Measurements from ENCODE around the gene ITGB4. TPM values are rescaled to one million over a fixed set of nuclear protein-coding genes. Genes with fewer than 3 reads are reported as not detected.

Gene ITGB4
- polyA plus RNA-seq, 1 of the 3 experiments (the other 2 are of a cell fraction), result 7.0 TPM

DNA sequence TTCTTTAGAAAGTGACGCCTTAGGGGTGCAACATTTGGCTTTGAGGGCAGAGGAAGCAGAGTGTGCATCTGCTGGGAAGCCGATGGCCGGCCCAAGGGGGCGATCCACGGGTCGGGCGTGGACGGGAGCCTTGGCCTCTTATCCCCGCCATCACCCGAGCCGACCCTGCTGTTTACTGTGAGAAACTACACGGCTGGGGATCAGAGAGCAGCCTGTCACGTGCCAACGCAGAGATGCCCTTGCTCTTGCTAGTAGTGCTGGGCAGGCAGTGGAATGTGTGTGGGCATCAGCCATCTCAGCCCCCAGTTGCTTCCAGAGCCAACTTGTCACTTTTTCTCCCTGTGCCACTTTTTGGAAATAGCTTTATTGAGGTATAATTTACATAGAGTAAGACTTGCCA lies 26.7 kb upstream of the ITGB4 start:
- 74% methylated on average over 14 of the region's 14 CpGs for WGBS (ENCODE audit: low lambda C conversion rate)
- peak overlapping the region; percentile 73 for H3K4me2 ChIP-seq

DNA sequence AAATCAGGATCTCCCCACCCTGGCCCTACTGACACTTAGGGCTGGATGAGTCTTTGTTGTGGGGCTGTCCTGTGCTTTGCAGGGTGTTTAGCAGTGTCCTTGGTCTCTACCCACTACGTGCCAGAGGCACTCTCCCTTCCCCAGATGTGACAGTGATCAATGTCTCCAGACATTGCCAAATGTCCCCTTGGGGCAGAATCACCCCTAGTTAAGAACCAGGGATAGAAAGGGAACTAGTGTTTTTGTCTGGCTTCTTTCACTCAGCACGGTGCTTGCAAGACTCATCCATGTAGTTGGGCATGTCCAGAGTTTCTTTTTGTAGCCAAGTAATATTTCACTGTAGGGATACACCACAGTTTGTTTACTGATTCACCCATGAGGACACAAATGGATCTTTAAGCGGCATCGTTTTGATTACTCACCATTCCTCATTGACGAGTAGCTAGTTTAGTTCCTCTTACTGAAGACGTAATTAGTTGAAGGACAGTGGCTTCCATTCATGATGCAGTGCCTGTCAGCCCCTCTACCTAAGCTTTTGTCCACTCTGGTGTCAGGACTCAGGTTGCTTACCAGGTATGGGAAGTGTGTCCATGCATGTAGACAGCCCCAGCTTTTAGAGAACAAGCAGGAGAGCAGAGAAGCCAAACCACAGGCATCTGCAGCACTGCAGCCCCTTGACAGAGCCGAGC lies 26.0 kb upstream of the ITGB4 start:
- TF ChIP-seq POLR2AphosphoS5 (IDR thresholded peaks at IDR 0.05; ENCODE audit: low read depth, low read length) (no peak), MEF2A (IDR thresholded peaks at IDR 0.05; ENCODE audit: borderline replicate concordance, low read depth) (no peak), RXRA (IDR thresholded peaks at IDR 0.05; ENCODE audit: borderline replicate concordance, low read depth) (no peak), YY1 (IDR thresholded peaks at IDR 0.05; ENCODE audit: low read depth) (no peak), SIN3A (IDR thresholded peaks at IDR 0.05; ENCODE audit: borderline replicate concordance, low read depth, low read length) (no peak), GATA2 (CRISPR knock-in tag; IDR thresholded peaks at IDR 0.05) (no peak), NFIC (IDR thresholded peaks at IDR 0.05; ENCODE audit: borderline replicate concordance) (no peak), RAD21 (IDR thresholded peaks at IDR 0.05; ENCODE audit: low read length) (no peak), GABPA (IDR thresholded peaks at IDR 0.05; ENCODE audit: low read depth) (no peak), TEAD4 (IDR thresholded peaks at IDR 0.05; ENCODE audit: borderline replicate concordance, insufficient read depth) (no peak), CHD2 (IDR thresholded peaks at IDR 0.05; ENCODE audit: low read length, partially characterized antibody) (no peak), FOSL2 (IDR thresholded peaks at IDR 0.05; ENCODE audit: borderline replicate concordance, low read depth) (no peak; the same call in 1 of the 2 replicates), RCOR1 (IDR thresholded peaks at IDR 0.05; ENCODE audit: low read length) (no peak), EP300 (IDR thresholded peaks at IDR 0.05; ENCODE audit: borderline replicate concordance in 1 of 2, low read depth in 1 of 2, low read length in 1 of 2) (no peak)
- TF ChIP-seq, protein P1, sequence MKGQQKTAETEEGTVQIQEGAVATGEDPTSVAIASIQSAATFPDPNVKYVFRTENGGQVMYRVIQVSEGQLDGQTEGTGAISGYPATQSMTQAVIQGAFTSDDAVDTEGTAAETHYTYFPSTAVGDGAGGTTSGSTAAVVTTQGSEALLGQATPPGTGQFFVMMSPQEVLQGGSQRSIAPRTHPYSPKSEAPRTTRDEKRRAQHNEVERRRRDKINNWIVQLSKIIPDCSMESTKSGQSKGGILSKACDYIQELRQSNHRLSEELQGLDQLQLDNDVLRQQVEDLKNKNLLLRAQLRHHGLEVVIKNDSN (IDR thresholded peaks at IDR 0.05; ENCODE audit: borderline replicate concordance, low read depth), result no peak
- TF ChIP-seq, protein P2, sequence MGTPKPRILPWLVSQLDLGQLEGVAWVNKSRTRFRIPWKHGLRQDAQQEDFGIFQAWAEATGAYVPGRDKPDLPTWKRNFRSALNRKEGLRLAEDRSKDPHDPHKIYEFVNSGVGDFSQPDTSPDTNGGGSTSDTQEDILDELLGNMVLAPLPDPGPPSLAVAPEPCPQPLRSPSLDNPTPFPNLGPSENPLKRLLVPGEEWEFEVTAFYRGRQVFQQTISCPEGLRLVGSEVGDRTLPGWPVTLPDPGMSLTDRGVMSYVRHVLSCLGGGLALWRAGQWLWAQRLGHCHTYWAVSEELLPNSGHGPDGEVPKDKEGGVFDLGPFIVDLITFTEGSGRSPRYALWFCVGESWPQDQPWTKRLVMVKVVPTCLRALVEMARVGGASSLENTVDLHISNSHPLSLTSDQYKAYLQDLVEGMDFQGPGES (IDR thresholded peaks at IDR 0.05; ENCODE audit: low read depth, low read length), result no peak
- TF ChIP-seq, protein P3, sequence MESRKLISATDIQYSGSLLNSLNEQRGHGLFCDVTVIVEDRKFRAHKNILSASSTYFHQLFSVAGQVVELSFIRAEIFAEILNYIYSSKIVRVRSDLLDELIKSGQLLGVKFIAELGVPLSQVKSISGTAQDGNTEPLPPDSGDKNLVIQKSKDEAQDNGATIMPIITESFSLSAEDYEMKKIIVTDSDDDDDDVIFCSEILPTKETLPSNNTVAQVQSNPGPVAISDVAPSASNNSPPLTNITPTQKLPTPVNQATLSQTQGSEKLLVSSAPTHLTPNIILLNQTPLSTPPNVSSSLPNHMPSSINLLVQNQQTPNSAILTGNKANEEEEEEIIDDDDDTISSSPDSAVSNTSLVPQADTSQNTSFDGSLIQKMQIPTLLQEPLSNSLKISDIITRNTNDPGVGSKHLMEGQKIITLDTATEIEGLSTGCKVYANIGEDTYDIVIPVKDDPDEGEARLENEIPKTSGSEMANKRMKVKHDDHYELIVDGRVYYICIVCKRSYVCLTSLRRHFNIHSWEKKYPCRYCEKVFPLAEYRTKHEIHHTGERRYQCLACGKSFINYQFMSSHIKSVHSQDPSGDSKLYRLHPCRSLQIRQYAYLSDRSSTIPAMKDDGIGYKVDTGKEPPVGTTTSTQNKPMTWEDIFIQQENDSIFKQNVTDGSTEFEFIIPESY (IDR thresholded peaks at IDR 0.05; ENCODE audit: borderline replicate concordance, low read depth), result no peak
- TF ChIP-seq, protein P4, sequence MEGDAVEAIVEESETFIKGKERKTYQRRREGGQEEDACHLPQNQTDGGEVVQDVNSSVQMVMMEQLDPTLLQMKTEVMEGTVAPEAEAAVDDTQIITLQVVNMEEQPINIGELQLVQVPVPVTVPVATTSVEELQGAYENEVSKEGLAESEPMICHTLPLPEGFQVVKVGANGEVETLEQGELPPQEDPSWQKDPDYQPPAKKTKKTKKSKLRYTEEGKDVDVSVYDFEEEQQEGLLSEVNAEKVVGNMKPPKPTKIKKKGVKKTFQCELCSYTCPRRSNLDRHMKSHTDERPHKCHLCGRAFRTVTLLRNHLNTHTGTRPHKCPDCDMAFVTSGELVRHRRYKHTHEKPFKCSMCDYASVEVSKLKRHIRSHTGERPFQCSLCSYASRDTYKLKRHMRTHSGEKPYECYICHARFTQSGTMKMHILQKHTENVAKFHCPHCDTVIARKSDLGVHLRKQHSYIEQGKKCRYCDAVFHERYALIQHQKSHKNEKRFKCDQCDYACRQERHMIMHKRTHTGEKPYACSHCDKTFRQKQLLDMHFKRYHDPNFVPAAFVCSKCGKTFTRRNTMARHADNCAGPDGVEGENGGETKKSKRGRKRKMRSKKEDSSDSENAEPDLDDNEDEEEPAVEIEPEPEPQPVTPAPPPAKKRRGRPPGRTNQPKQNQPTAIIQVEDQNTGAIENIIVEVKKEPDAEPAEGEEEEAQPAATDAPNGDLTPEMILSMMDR (IDR thresholded peaks at IDR 0.05), result no peak
- peaks cover 74% of the 10 kb centered on the region for H3K79me2 ChIP-seq (ENCODE audit: insufficient read depth)
- H3K4me3 ChIP-seq (ENCODE audit: low read depth in 2 of 2, low read length in 1 of 2), result no peak overlapping the region
- H3K4me2 ChIP-seq, result peak overlapping the region; percentile 73
- no peak overlapping the region for H2AFZ ChIP-seq (ENCODE audit: low read depth)
- no peaks in the 10 kb centered on the region for H3K9me2 ChIP-seq
- H3F3A ChIP-seq (replicated peaks; ENCODE audit: insufficient read depth), result peaks cover 68% of the 10 kb centered on the region
- H3K4me1 ChIP-seq (ENCODE audit: control insufficient read depth in 1 of 2, insufficient read depth in 2 of 2, low read depth in 1 of 2, low read length in 1 of 2), result peaks cover 52 to 65% of the 10 kb centered on the region in 2 experiments; a peak in 3 of 4 replicates
- ChIA-PET POLR2A (no interaction called here), CTCF (interaction anchor here (1.2 to 6.9 kb wide), 7 partner anchors 22 to 75 kb away, joined by 3 to 69 read pairs (median 11); partner anchors contain the start of gene SMIM5)
- H4K20me1 ChIP-seq (ENCODE audit: insufficient read depth), result no peaks in the 10 kb centered on the region
- H3K9ac ChIP-seq, result peak overlapping the region; percentile 80; the same call in 1 of the 2 replicates
- H3K27me3 ChIP-seq (ENCODE audit: insufficient read depth), result no peaks in the 10 kb centered on the region
- peak overlapping the region; percentile 91 to 99 for H3K27ac ChIP-seq (ENCODE audit: low read depth in 2 of 2, low read length in 1 of 2)
- peaks cover 26 to 43% of the 10 kb centered on the region in 2 experiments for H3K36me3 ChIP-seq (replicated peaks in 1 of 2; ENCODE audit: control insufficient read depth in 1 of 2, insufficient read depth in 2 of 2, low read length in 1 of 2)
- no peak for DNase-seq
- 75% methylated on average over 6 of the region's 7 CpGs for WGBS (ENCODE audit: low lambda C conversion rate)
- no peaks in the 10 kb centered on the region for H3K9me3 ChIP-seq

More for the DNA sequence above, 26.7 kb upstream of the ITGB4 start:
- ChIA-PET CTCF (interaction anchor here (0.6 to 6.9 kb wide), 16 partner anchors 9 to 178 kb away, joined by 3 to 69 read pairs (median 4); partner anchors contain the start of genes RECQL5, SMIM5 and TSEN54), POLR2A (interaction anchor here (0.6 to 1.4 kb wide), 4 partner anchors 8 to 459 kb away, joined by 3 to 5 read pairs (median 4); partner anchors contain the start of genes RECQL5 and SAP30BP)
- H2AFZ ChIP-seq (ENCODE audit: low read depth), result no peak overlapping the region
- H3K4me3 ChIP-seq (ENCODE audit: low read depth in 2 of 2, low read length in 1 of 2), result no peak overlapping the region
- H3K4me1 ChIP-seq (ENCODE audit: control insufficient read depth in 1 of 2, insufficient read depth in 2 of 2, low read depth in 1 of 2, low read length in 1 of 2), result peaks cover 46 to 60% of the 10 kb centered on the region in 2 experiments; a peak in 3 of 4 replicates
- H3K36me3 ChIP-seq (replicated peaks in 1 of 2; ENCODE audit: control insufficient read depth in 1 of 2, insufficient read depth in 2 of 2, low read length in 1 of 2), result peaks cover 27 to 35% of the 10 kb centered on the region in 2 experiments
- H3K79me2 ChIP-seq (ENCODE audit: insufficient read depth), result peaks cover 80% of the 10 kb centered on the region
- peak overlapping the region; percentile 80 for H3K9ac ChIP-seq
- peaks cover 63% of the 10 kb centered on the region for H3F3A ChIP-seq (replicated peaks; ENCODE audit: insufficient read depth)
- DNase-seq, result no peak
- H3K9me2 ChIP-seq, result no peaks in the 10 kb centered on the region
- H3K9me3 ChIP-seq, result no peaks in the 10 kb centered on the region
- no peaks in the 10 kb centered on the region for H4K20me1 ChIP-seq (ENCODE audit: insufficient read depth)
- H3K27me3 ChIP-seq (ENCODE audit: insufficient read depth), result no peaks in the 10 kb centered on the region
- H3K27ac ChIP-seq (ENCODE audit: low read depth in 2 of 2, low read length in 1 of 2), result peak overlapping the region; percentile 91 to 99
- TF ChIP-seq RAD21 (IDR thresholded peaks at IDR 0.05; ENCODE audit: low read length) (no peak), RXRA (IDR thresholded peaks at IDR 0.05; ENCODE audit: borderline replicate concordance, low read depth) (no peak), RFX5 (IDR thresholded peaks at IDR 0.05; ENCODE audit: low read length) (no peak)

Data from SK-N-SH (cell line).